AG04450 (cell line): ENCODE data around the gene HAPLN2. TPM values are rescaled to one million over a fixed set of nuclear protein-coding genes. Genes with fewer than 3 reads are reported as not detected.

Source experiments
- CTCF ChIA-PET: fragments of 300-600, 350-600 bp; formaldehyde crosslinking; extraction: SDS; loops from one replicate; lab custom pipeline; 2022; ENCODE audit warnings: antibody characterized with exemption, inconsistent platforms; lab: Charles Lee
- POLR2A ChIA-PET: fragments of 350-600 bp; formaldehyde crosslinking; extraction: SDS; loops from one replicate; lab custom pipeline; 2021; ENCODE audit warnings: antibody characterized with exemption, inconsistent platforms; lab: Yijun Ruan, JAX
- DNase-seq: peaks from one replicate; pipeline ENCODE4 v3.0.0-alpha.2; 2011; ENCODE audit warnings: low read depth, low spot score
- H3K27ac ChIP-seq: one replicate; pipeline ENCODE4 v1.5.1; 2012; ENCODE audit warnings: low read depth, low read length, control low read depth
- H3K27me3 ChIP-seq: one replicate; pipeline ENCODE4 v1.6.0; 2012; ENCODE audit warnings: low read length; ENCODE audit not compliant: control insufficient read depth, insufficient read depth
- H3K4me3 ChIP-seq: 2 replicates; pipeline ENCODE4 v1.5.1; 2011; ENCODE audit warnings: mild to moderate bottlenecking, low read depth, low read length, control low read depth
- H3K9me3 ChIP-seq: 2 replicates; pipeline ENCODE4 v1.5.1; 2012; ENCODE audit warnings: low read length; ENCODE audit not compliant: control insufficient read depth, insufficient read depth
- polyA plus RNA-seq: library from polyadenylated mRNA; depleted of rRNA; stranded (reverse); fragments of >200 nt; gene quantifications from 2 replicates; pipeline ENCODE4 v1.2.3, GENCODE V29; 2011
- TF ChIP-seq, protein P1 (sequence below): IDR thresholded peaks from 2 replicates; pipeline ENCODE4 v1.5.1; 2011; ENCODE audit warnings: low read depth, low read length, control low read depth, inconsistent platforms

Gene HAPLN2
- polyA plus RNA-seq, 1 experiment, result not detected

GRCh38 chr1:156639601-156640101 lies 20.4 kb downstream of the HAPLN2 start:
- no peak overlapping the region for H3K4me3 ChIP-seq
- H3K9me3 ChIP-seq, result no peaks in the 10 kb centered on the region; the same call in 1 of the 2 replicates
- DNase-seq, result no peak
- peaks cover 88% of the 10 kb centered on the region for H3K27me3 ChIP-seq
- H3K27ac ChIP-seq, result no peak overlapping the region
- CTCF ChIA-PET, result interaction anchor here (0.6 to 0.9 kb wide), 2 partner anchors 13 to 18 kb away, joined by 3 read pairs; no protein-coding TSS in a partner anchor
- POLR2A ChIA-PET, result no interaction called here
- TF ChIP-seq, protein P1, sequence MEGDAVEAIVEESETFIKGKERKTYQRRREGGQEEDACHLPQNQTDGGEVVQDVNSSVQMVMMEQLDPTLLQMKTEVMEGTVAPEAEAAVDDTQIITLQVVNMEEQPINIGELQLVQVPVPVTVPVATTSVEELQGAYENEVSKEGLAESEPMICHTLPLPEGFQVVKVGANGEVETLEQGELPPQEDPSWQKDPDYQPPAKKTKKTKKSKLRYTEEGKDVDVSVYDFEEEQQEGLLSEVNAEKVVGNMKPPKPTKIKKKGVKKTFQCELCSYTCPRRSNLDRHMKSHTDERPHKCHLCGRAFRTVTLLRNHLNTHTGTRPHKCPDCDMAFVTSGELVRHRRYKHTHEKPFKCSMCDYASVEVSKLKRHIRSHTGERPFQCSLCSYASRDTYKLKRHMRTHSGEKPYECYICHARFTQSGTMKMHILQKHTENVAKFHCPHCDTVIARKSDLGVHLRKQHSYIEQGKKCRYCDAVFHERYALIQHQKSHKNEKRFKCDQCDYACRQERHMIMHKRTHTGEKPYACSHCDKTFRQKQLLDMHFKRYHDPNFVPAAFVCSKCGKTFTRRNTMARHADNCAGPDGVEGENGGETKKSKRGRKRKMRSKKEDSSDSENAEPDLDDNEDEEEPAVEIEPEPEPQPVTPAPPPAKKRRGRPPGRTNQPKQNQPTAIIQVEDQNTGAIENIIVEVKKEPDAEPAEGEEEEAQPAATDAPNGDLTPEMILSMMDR, result no peak

DNA sequence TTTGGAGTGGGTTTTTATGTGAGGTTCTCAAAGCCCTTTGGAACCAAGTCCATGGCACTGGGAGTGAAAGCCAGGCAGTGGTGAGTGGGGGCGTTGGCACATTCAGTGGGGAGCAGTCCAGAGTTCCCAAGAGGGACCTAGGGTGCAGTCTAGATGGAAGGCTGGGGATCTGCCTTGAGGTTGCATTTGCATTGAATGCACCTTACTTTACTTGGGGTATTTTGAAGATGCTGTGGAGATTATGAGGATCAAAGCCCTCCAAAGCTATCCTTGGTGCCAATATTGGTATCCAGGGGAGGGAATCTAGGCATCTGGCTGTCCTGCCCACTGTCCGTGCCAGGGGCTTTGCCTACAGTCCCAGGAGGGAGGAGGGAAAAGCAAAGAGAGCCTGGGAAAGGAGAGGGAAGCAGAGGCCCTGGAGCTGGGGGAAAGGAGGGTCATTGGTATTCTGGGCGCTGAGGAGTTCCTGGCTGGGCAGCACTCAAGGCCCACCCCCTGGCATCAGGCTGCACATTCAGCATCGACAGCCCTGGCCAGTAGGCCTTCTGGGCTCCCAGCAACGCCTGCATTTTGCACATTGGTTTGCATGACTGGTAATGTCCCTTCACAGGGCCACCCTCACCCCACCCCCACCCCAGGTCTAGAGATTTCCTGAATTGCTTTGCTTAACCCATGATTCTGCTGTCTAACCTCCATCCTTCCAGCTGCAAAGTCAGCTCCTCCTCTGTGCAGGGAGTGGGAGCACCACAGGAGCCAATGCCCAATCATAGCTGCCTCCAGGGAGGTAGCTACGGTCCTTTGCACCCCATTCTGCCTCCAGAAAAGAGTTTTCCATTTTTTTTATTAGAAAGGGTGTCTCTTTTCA lies 21.9 kb downstream of the HAPLN2 start:
- no peak for DNase-seq
- H3K9me3 ChIP-seq, result no peaks in the 10 kb centered on the region; the same call in 1 of the 2 replicates
- H3K27me3 ChIP-seq, result peaks cover 90% of the 10 kb centered on the region
- H3K27ac ChIP-seq, result no peak overlapping the region
- TF ChIP-seq, protein P1, result no peak
- CTCF ChIA-PET, result interaction anchor here (0.7 to 1.5 kb wide), 5 partner anchors 12 to 48 kb away, joined by 3 to 10 read pairs (median 4); no protein-coding TSS in a partner anchor
- POLR2A ChIA-PET, result no interaction called here
- H3K4me3 ChIP-seq, result no peak overlapping the region

DNA sequence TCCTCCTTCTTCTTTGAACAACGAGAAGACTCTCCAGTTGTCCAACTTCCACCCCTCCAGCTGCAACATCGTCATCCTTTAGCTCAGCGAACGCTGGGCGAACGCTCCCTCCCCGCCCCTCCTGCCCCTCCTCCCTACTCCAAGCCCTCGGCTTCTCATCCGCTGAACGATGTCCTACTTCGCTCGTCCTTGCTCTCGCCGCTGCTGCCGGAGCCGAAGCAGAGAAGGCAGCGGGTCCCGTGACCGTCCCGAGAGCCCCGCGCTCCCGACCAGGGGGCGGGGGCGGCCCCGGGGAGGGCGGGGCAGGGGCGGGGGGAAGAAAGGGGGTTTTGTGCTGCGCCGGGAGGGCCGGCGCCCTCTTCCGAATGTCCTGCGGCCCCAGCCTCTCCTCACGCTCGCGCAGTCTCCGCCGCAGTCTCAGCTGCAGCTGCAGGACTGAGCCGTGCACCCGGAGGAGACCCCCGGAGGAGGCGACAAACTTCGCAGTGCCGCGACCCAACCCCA lies 22.6 kb downstream of the HAPLN2 start, which contains the start of gene BCAN:
Gene BCAN, plus strand, starts transcription at position 357 of the 504 bp plus-strand sequence. CDS start 3,938 bp downstream, outside the sequence.
- no peak for DNase-seq
- POLR2A ChIA-PET, result no interaction called here
- Histone ChIP-seq H3K27ac (no peak within 1 kb of the TSS), H3K27me3 (peaks cover 91% of the 10 kb centered on the region), H3K9me3 (no peaks in the 10 kb centered on the region; the same call in 1 of the 2 replicates), H3K4me3 (peak within 1 kb of the TSS; percentile 37)
- TF ChIP-seq, protein P1, result no peak
- CTCF ChIA-PET, result interaction anchor here (0.7 to 2.3 kb wide), 7 partner anchors 11 to 64 kb away, joined by 3 to 10 read pairs (median 4); partner anchors contain the start of gene CRABP2

- no peak overlapping the region for H3K27ac ChIP-seq
- H3K4me3 ChIP-seq, result peak overlapping the region; percentile 27
- ChIA-PET CTCF (interaction anchor here (0.5 to 2.3 kb wide), 6 partner anchors 15 to 281 kb away, joined by 3 to 9 read pairs (median 4); partner anchors contain the start of genes CRABP2 and NES), POLR2A (no interaction called here)
- no peaks in the 10 kb centered on the region; the same call in 1 of the 2 replicates for H3K9me3 ChIP-seq
- DNase-seq, result no peak
- peaks cover 94% of the 10 kb centered on the region for H3K27me3 ChIP-seq
- TF ChIP-seq, protein P1, result no peak
Measured at GRCh38 chr1:156642265-156643048, 23.2 kb downstream of the HAPLN2 start.
